PC-3 (cell line): Measurements from ENCODE around the gene ATG5. TPM values are rescaled to one million over a fixed set of nuclear protein-coding genes. Genes with fewer than 3 reads are reported as not detected.
A peak's percentile ranks its signal among the peaks of the same experiment; 100 is the strongest.

Experiments used
- ATAC-seq: fragments of 200-7000 bp; cut with Tn5 transposase; 2 replicates; pipeline ENCODE4 v1.9.1; 2020; ENCODE audit warnings: mild to moderate bottlenecking, moderate library complexity
- BruUV-seq: library from RNA; stranded (reverse); fragments of 400-500 nt; replicated peaks from 2 replicates; lab custom pipeline; 2021; lab: Mats Ljungman, UMichigan
- CTCF ChIA-PET: fragments of 300-600 bp; sonication (Branson Sonifier 250); formaldehyde crosslinking; loops from one replicate; lab custom pipeline; 2022; ENCODE audit warnings: antibody characterized with exemption; lab: Charles Lee
- POLR2A ChIA-PET: fragments of 300-600 bp; sonication (Branson Sonifier 250); formaldehyde crosslinking; loops from one replicate; lab custom pipeline; 2022; ENCODE audit warnings: antibody characterized with exemption; ENCODE audit not compliant: unreplicated experiment; lab: Charles Lee
- DNase-seq: peaks from one replicate; pipeline ENCODE4 v3.0.0-alpha.2; 2015
- H2AFZ ChIP-seq: fragments of 300-600 bp; sonication (generic); 2 replicates; pipeline ENCODE4 v1.6.0; 2016; ENCODE audit warnings: antibody characterized with exemption, low read length
- H3F3A ChIP-seq: fragments of 300-600 bp; sonication (generic); one replicate; pipeline ENCODE4 v1.6.0; 2017; ENCODE audit warnings: antibody characterized with exemption, low read length, control low read depth, mild to moderate bottlenecking; ENCODE audit not compliant: unreplicated experiment
- H3K27ac ChIP-seq: fragments of 300-600 bp; sonication (generic); 2 replicates; pipeline ENCODE4 v1.5.1; 2016; ENCODE audit warnings: mild to moderate bottlenecking, low read length
- H3K27me3 ChIP-seq: fragments of 300-600 bp; sonication (generic); 2 replicates; pipeline ENCODE4 v1.6.1; 2016; ENCODE audit warnings: low read length, mixed read lengths
- H3K36me3 ChIP-seq: fragments of 300-600 bp; sonication (generic); 2 replicates; pipeline ENCODE4 v1.6.1; 2016; ENCODE audit warnings: low read depth, mixed run types, low read length, mixed read lengths
- H3K4me1 ChIP-seq: fragments of 300-600 bp; sonication (generic); 2 replicates; pipeline ENCODE4 v1.5.1; 2016; ENCODE audit warnings: low read length; ENCODE audit not compliant: insufficient read depth
- H3K4me2 ChIP-seq: fragments of 300-600 bp; sonication (generic); 2 replicates; pipeline ENCODE4 v1.6.0; 2016; ENCODE audit warnings: low read length
- H3K4me3 ChIP-seq: fragments of 300-600 bp; sonication (generic); 2 replicates; pipeline ENCODE4 v1.5.1; 2016; ENCODE audit warnings: mild to moderate bottlenecking, low read length, mixed read lengths
- H3K79me2 ChIP-seq: fragments of 300-600 bp; sonication (generic); 2 replicates; pipeline ENCODE4 v1.6.1; 2017; ENCODE audit warnings: low read length, mixed read lengths
- H3K9ac ChIP-seq: fragments of 300-600 bp; sonication (generic); 2 replicates; pipeline ENCODE4 v1.6.0; 2016; ENCODE audit warnings: mild to moderate bottlenecking, low read length
- H3K9me2 ChIP-seq: fragments of 300-600 bp; sonication (generic); replicated peaks from 2 replicates; pipeline ENCODE4 v1.6.1; 2016; ENCODE audit warnings: mixed run types, low read length, mixed read lengths
- H3K9me3 ChIP-seq: fragments of 300-600 bp; sonication (generic); 2 replicates; pipeline ENCODE4 v1.6.1; 2016; ENCODE audit warnings: low read length, mixed read lengths
- H4K20me1 ChIP-seq: fragments of 300-600 bp; sonication (generic); 2 replicates; pipeline ENCODE4 v1.6.1; 2016; ENCODE audit warnings: low read length, mixed read lengths
- CTCF ChIP-seq: fragments of 300-600 bp; sonication (generic); conservative IDR thresholded peaks from 2 replicates; pipeline ENCODE4 v1.5.1; 2017; ENCODE audit warnings: antibody characterized with exemption, low read depth, mild to moderate bottlenecking, low read length
- EZH2 ChIP-seq: fragments of 300-600 bp; sonication (generic); IDR thresholded peaks from one replicate; pipeline ENCODE4 v1.6.1; 2017; ENCODE audit warnings: antibody characterized with exemption, mild to moderate bottlenecking, low read length; ENCODE audit not compliant: unreplicated experiment
- EZH2phosphoT487 ChIP-seq: fragments of 300-600 bp; sonication (generic); IDR thresholded peaks from 2 replicates; pipeline ENCODE4 v1.6.1; 2018; ENCODE audit warnings: mild to moderate bottlenecking, antibody characterized with exemption, low read length, borderline replicate concordance
- intact Hi-C: fragments of 100-400 bp; cut with micrococcal nuclease; formaldehyde crosslinking; loops from 2 replicates; pipeline ENCODE4 v1.9.0; 2023
- total RNA-seq: library from RNA; depleted of rRNA; stranded (reverse); fragments of >200 nt; gene quantifications from 2 replicates; pipeline ENCODE4 v1.2.3, GENCODE V29; 2014

The ATG5 gene
- total RNA-seq, 1 experiment from 2014 or later: 38.8 TPM

GRCh38 chr6:106309766-106310373 lies 15.7 kb downstream of the ATG5 start:
- Histone ChIP-seq H3K9me3 (no peaks in the 10 kb centered on the region), H3K79me2 (peaks cover 90% of the 10 kb centered on the region), H3K4me2 (peak overlapping the region; percentile 54), H3K9ac (no peak overlapping the region), H3K36me3 (peaks cover 18% of the 10 kb centered on the region), H3K4me3 (no peak overlapping the region), H3K27me3 (no peaks in the 10 kb centered on the region), H4K20me1 (no peaks in the 10 kb centered on the region), H3K27ac (no peak overlapping the region), H3K9me2 (no peaks in the 10 kb centered on the region), H3K4me1 (peaks cover 29% of the 10 kb centered on the region), H2AFZ (no peak overlapping the region), H3F3A (no peaks in the 10 kb centered on the region)
- ChIA-PET POLR2A (no interaction called here), CTCF (no interaction called here)
- intact Hi-C loops: no loop called here
- peak; percentile 75 for DNase-seq
- ATAC-seq: peak; percentile 90
- no peak for TF ChIP-seq CTCF
- no peak for TF ChIP-seq EZH2phosphoT487
- TF ChIP-seq EZH2: no peak
- BruUV-seq: no TSS peak

DNA sequence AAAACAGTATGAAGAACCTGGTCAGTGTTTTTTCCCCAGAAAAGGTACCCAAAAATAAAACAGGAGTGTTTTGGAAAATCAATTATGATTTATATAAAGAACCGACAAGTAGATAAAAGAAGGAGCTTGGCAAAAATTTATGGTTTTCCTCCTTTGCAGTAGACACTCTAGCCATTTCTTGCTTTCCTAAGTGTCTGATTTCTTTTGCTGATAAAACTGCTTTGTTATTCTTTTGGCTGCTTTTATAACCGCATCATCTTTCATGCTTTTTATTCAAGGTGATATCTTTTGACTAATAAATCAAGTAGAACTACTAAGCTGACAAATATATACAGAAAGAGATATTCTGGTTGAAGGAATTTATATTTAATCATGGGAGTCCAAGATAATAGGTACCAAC lies 16.6 kb downstream of the ATG5 start:
- no peak for DNase-seq
- Histone ChIP-seq H3K4me1 (peaks cover 29% of the 10 kb centered on the region), H3K9me2 (no peaks in the 10 kb centered on the region), H3K36me3 (peaks cover 13% of the 10 kb centered on the region), H3K27me3 (no peaks in the 10 kb centered on the region), H4K20me1 (no peaks in the 10 kb centered on the region), H3K27ac (no peak overlapping the region), H3K9ac (no peak overlapping the region), H3K9me3 (no peaks in the 10 kb centered on the region), H3K4me2 (no peak overlapping the region), H3K4me3 (no peak overlapping the region), H2AFZ (no peak overlapping the region), H3F3A (no peaks in the 10 kb centered on the region), H3K79me2 (peaks cover 91% of the 10 kb centered on the region)
- no TSS peak for BruUV-seq
- POLR2A ChIA-PET: no interaction called here
- no peak for ATAC-seq
- no peak for TF ChIP-seq CTCF
- CTCF ChIA-PET: no interaction called here
- intact Hi-C loops: no loop called here

DNA sequence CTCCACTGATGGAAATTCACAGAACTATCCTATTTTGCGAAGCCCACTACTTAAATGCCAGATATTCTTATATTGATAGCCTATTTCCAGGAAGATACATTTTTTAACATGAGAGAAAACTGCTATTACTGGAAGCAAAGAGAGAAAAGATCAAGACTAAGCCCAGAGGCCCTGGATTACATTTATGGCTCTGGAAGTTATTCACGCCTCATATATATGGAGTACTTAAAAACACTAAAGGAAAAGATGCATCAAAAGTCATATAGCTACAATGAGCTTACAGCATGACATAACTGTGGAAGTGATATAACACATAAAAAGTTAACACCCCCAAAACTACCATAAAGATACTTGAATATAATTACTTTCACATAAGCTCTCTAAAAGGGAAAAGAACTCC lies 19.8 kb downstream of the ATG5 start:
- H3K27ac ChIP-seq: no peak overlapping the region
- no peaks in the 10 kb centered on the region for H3K27me3 ChIP-seq
- H3F3A ChIP-seq: no peaks in the 10 kb centered on the region
- no peak overlapping the region for H3K4me2 ChIP-seq
- H3K79me2 ChIP-seq: peaks cover 92% of the 10 kb centered on the region
- H3K9me2 ChIP-seq: no peaks in the 10 kb centered on the region
- no peaks in the 10 kb centered on the region for H3K9me3 ChIP-seq
- H3K36me3 ChIP-seq: no peaks in the 10 kb centered on the region; the same call in 1 of the 2 replicates
- CTCF ChIA-PET: no interaction called here
- ATAC-seq: no peak
- no peak overlapping the region for H2AFZ ChIP-seq
- H3K9ac ChIP-seq: no peak overlapping the region
- BruUV-seq: no TSS peak
- TF ChIP-seq EZH2phosphoT487: no peak
- no peak for TF ChIP-seq CTCF
- no peak for TF ChIP-seq EZH2
- POLR2A ChIA-PET: no interaction called here
- intact Hi-C loops: no loop called here
- no peak for DNase-seq
- H4K20me1 ChIP-seq: no peaks in the 10 kb centered on the region
- peaks cover 19% of the 10 kb centered on the region for H3K4me1 ChIP-seq
- no peak overlapping the region for H3K4me3 ChIP-seq
